ENCODE measurements around the gene PLA2G4B.

The PLA2G4B gene

DNA sequence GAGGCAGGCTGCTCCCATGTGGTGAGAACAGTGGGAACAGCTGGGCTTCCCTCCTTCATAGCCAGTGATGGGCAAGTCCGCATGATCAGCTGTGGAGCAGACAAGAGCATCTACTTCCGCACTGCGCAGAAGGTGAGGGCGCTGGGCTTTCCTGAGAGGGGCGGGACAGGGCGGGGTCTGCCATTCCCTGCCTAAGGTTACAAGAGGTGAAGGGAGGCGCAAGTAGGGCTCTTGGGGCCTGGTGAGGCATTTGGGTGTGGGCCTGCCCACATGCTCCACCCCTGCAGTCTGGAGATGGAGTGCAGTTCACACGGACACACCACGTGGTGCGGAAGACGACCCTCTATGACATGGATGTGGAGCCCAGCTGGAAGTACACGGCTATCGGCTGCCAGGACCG is 21.3 kb upstream of the PLA2G4B start:
- TF ChIP-seq, protein P1, sequence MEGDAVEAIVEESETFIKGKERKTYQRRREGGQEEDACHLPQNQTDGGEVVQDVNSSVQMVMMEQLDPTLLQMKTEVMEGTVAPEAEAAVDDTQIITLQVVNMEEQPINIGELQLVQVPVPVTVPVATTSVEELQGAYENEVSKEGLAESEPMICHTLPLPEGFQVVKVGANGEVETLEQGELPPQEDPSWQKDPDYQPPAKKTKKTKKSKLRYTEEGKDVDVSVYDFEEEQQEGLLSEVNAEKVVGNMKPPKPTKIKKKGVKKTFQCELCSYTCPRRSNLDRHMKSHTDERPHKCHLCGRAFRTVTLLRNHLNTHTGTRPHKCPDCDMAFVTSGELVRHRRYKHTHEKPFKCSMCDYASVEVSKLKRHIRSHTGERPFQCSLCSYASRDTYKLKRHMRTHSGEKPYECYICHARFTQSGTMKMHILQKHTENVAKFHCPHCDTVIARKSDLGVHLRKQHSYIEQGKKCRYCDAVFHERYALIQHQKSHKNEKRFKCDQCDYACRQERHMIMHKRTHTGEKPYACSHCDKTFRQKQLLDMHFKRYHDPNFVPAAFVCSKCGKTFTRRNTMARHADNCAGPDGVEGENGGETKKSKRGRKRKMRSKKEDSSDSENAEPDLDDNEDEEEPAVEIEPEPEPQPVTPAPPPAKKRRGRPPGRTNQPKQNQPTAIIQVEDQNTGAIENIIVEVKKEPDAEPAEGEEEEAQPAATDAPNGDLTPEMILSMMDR (IDR thresholded peaks at IDR 0.05; ENCODE audit: poor library complexity, severe bottlenecking) = no peak
- Histone ChIP-seq H3K27me3 (ENCODE audit: insufficient read depth, poor library complexity, severe bottlenecking) (no peaks in the 10 kb centered on the region), H3K27ac (ENCODE audit: poor library complexity, severe bottlenecking) (no peak overlapping the region), H3K4me3 (ENCODE audit: severe bottlenecking) (no peak overlapping the region), H3K36me3 (ENCODE audit: low read depth) (peaks cover 98% of the 10 kb centered on the region), H3K9me3 (ENCODE audit: severe bottlenecking) (no peaks in the 10 kb centered on the region), H3K4me1 (ENCODE audit: insufficient read depth, poor library complexity, severe bottlenecking) (peaks cover 3% of the 10 kb centered on the region)
- ATAC-seq (ENCODE audit: low read depth) (no peak), DNase-seq (ENCODE audit: low spot score) (no peak)

DNA sequence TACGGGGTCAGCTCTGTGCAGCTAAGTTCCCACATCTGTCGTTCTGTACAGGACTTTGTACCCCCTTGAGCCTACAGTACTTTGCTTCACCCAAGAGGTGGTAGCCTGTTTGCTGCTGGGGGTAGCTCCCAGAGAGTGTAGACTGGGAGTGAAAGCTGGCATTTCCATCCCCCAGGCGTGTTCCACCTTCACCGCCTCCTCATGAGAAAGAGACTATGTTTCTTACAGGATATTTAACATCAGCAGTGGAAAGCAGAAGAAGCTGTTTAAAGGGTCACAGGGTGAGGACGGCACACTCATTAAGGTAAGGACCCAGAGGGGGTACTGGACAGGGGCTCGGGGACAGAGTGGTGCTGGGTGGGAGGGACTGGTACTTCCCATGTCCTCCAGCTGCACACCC is 20.9 kb upstream of the PLA2G4B start:
- H3K36me3 ChIP-seq (ENCODE audit: low read depth) = peaks cover 98% of the 10 kb centered on the region

DNA sequence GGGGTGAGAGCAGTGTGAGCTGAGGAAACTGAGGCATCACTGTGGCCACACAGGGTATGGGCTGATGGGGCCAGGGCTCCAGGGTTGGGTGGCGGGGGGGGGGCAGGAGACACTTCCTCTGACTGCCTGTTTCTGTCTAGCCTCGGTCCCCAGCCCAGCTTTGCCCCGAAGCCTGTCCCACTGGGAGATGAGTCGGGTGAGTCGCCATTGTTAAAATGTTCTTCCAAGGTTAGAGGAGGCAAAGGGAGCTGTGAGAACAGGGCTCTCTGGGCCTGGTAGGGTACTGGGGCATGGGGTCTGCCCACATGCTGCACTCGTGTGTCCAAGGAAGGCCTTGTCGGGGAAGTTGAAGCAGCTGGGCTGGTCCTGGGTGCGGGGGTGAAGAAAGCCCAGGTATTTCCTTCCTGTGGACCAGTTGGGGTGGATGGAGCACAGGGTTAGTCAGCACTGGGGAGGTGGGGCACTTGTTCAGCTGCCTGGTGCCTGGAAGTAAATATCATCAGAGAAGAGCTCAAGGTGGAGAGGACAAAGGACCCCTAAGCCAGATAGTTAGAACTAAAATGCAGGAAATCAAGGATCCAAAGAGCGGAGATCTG is 19.1 kb upstream of the PLA2G4B start:
- peak; percentile 65 for DNase-seq (ENCODE audit: low spot score)
- TF ChIP-seq, protein P1 (IDR thresholded peaks at IDR 0.05; ENCODE audit: poor library complexity, severe bottlenecking) = no peak
- H3K4me1 ChIP-seq (ENCODE audit: insufficient read depth, poor library complexity, severe bottlenecking) = peaks cover 3% of the 10 kb centered on the region
- H3K36me3 ChIP-seq (ENCODE audit: low read depth) = peaks cover 95% of the 10 kb centered on the region
- ATAC-seq (ENCODE audit: low read depth) = peak; percentile 30; the same call in 1 of the 3 replicates
- H3K27ac ChIP-seq (ENCODE audit: poor library complexity, severe bottlenecking) = no peak overlapping the region
- H3K4me3 ChIP-seq (ENCODE audit: severe bottlenecking) = no peak overlapping the region
- no peaks in the 10 kb centered on the region for H3K27me3 ChIP-seq (ENCODE audit: insufficient read depth, poor library complexity, severe bottlenecking)
- H3K9me3 ChIP-seq (ENCODE audit: severe bottlenecking) = no peaks in the 10 kb centered on the region

More for the DNA sequence above, 20.9 kb upstream of the PLA2G4B start:
- Histone ChIP-seq H3K27ac (ENCODE audit: poor library complexity, severe bottlenecking) (no peak overlapping the region), H3K9me3 (ENCODE audit: severe bottlenecking) (no peaks in the 10 kb centered on the region), H3K4me3 (ENCODE audit: severe bottlenecking) (no peak overlapping the region), H3K27me3 (ENCODE audit: insufficient read depth, poor library complexity, severe bottlenecking) (no peaks in the 10 kb centered on the region), H3K4me1 (ENCODE audit: insufficient read depth, poor library complexity, severe bottlenecking) (peaks cover 3% of the 10 kb centered on the region)
- ATAC-seq (ENCODE audit: low read depth) (no peak), DNase-seq (ENCODE audit: low spot score) (no peak)
- TF ChIP-seq, protein P1 (IDR thresholded peaks at IDR 0.05; ENCODE audit: poor library complexity, severe bottlenecking) = no peak

DNA sequence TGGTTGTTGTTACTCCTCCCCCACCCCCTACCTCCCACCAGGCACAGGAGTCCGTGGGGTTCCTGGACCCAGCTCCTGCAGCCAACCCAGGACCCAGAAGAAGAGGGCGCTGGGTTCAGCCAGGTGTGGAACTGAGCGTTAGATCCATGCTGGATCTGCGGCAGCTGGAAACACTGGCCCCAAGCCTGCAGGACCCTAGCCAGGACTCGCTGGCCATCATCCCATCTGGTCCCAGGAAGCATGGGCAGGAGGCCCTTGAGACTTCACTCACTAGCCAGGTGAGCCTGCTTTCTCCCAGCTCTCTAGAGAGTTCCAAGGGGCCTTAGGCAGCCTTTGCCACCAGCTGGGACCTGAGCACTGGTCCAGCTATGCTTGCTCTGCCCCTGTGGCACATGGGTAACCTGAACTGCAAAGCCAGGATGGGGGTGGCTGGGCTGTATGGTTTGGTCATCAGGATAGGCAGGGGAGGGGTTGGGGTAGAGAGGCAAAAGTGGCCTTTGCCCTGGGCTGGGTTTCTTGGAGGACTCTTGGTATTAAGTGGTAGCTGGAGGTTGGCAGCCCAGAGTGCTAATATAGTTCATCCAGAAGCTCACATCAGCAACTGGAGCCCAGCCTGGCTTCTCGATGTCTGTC is 17.7 kb upstream of the PLA2G4B start:
- H3K36me3 ChIP-seq (ENCODE audit: low read depth) = peaks cover 83% of the 10 kb centered on the region

More for the DNA sequence above, 17.7 kb upstream of the PLA2G4B start:
- DNase-seq (ENCODE audit: low spot score) (peak; percentile 69), ATAC-seq (ENCODE audit: low read depth) (no peak)
- Histone ChIP-seq H3K4me1 (ENCODE audit: insufficient read depth, poor library complexity, severe bottlenecking) (peaks cover 3% of the 10 kb centered on the region), H3K9me3 (ENCODE audit: severe bottlenecking) (no peaks in the 10 kb centered on the region), H3K4me3 (ENCODE audit: severe bottlenecking) (no peak overlapping the region), H3K27me3 (ENCODE audit: insufficient read depth, poor library complexity, severe bottlenecking) (no peaks in the 10 kb centered on the region), H3K27ac (ENCODE audit: poor library complexity, severe bottlenecking) (no peak overlapping the region)
- TF ChIP-seq, protein P1 (IDR thresholded peaks at IDR 0.05; ENCODE audit: poor library complexity, severe bottlenecking) = no peak

Measured in RWPE2 (cell line).